GM12878 (cell line): ENCODE measurements around the gene N4BP2.

Experiments used
- CREM ChIP-seq: IDR thresholded peaks from 2 replicates; pipeline ENCODE4 v1.6.1; 2014; ENCODE audit warnings: antibody characterized with exemption, low read depth
- CTCF ChIP-seq, 3 experiments: IDR thresholded peaks in 2 of 3; conservative IDR thresholded peaks in 1 of 3; 2 replicates each; pipeline ENCODE4 v1.5.1; 2011; ENCODE audit warnings: low read depth in 3 of 3, low read length in 3 of 3, mild to moderate bottlenecking in 3 of 3, control low read depth in 2 of 3, moderate library complexity in 2 of 3, inconsistent platforms in 1 of 3, mixed read lengths in 1 of 3; ENCODE audit not compliant: control insufficient read depth in 2 of 3, insufficient read depth in 1 of 3; ENCODE audit errors: extremely low read depth in 1 of 3
- E4F1 ChIP-seq: fragments of 450-650 bp; IDR thresholded peaks from 2 replicates; pipeline ENCODE4 v1.6.1; 2018; ENCODE audit warnings: borderline replicate concordance, mild to moderate bottlenecking; ENCODE audit not compliant: partially characterized antibody
- KDM1A ChIP-seq: fragments of 200-600 bp; sonication (generic); IDR thresholded peaks from 2 replicates; pipeline ENCODE4 v1.6.1; 2016; ENCODE audit warnings: borderline replicate concordance
- POLR2A ChIP-seq: IDR thresholded peaks from 2 replicates; pipeline ENCODE4 v1.6.1; 2011; ENCODE audit warnings: low read depth, mild to moderate bottlenecking, low read length
- POLR2AphosphoS5 ChIP-seq: IDR thresholded peaks from 2 replicates; pipeline ENCODE4 v1.6.1; 2011; ENCODE audit warnings: mild to moderate bottlenecking, low read length, inconsistent platforms
- TAF1 ChIP-seq: IDR thresholded peaks from 2 replicates; pipeline ENCODE4 v1.6.1; 2011; ENCODE audit warnings: mild to moderate bottlenecking, low read depth, low read length, borderline replicate concordance
- USF2 ChIP-seq: IDR thresholded peaks from 2 replicates; pipeline ENCODE4 v1.6.1; 2011; ENCODE audit warnings: low read depth, low read length, improper control_type of control experiment, borderline replicate concordance
- ZNF274 ChIP-seq: IDR thresholded peaks from one replicate; pipeline ENCODE4 v1.8.0; 2011; ENCODE audit not compliant: insufficient read length, insufficient read depth
- TF ChIP-seq, protein P1 (sequence below): IDR thresholded peaks from 2 replicates; pipeline ENCODE4 v1.6.1; 2012; ENCODE audit warnings: low read depth, low read length, improper control_type of control experiment
- TF ChIP-seq, protein P2 (sequence below): fragments of 450-650 bp; IDR thresholded peaks from 2 replicates; pipeline ENCODE4 v1.6.1; 2017; ENCODE audit warnings: mild to moderate bottlenecking, low read depth, inconsistent platforms; ENCODE audit not compliant: poor library complexity, severe bottlenecking

- no peak for TF ChIP-seq TAF1
- no peak for TF ChIP-seq POLR2A
- TF ChIP-seq, protein P1, sequence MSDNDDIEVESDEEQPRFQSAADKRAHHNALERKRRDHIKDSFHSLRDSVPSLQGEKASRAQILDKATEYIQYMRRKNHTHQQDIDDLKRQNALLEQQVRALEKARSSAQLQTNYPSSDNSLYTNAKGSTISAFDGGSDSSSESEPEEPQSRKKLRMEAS: no peak
- no peak for TF ChIP-seq KDM1A
- 0 out of 2 replicates have a peak, but pooled peaks have one; percentile 37 for TF ChIP-seq POLR2AphosphoS5
- TF ChIP-seq CTCF (IDR thresholded peaks at IDR 0.05 in 2 of 3, conservative IDR thresholded peaks at IDR 0.05 in 1 of 3; ENCODE audit: control insufficient read depth in 2 of 3, extremely low read depth in 1 of 3, insufficient read depth in 1 of 3, low read depth in 3 of 3, low read length in 3 of 3): no peak
- TF ChIP-seq CREM: no peak
- TF ChIP-seq USF2: no peak
- TF ChIP-seq ZNF274: no peak
- no peak for TF ChIP-seq E4F1
- TF ChIP-seq, protein P2, sequence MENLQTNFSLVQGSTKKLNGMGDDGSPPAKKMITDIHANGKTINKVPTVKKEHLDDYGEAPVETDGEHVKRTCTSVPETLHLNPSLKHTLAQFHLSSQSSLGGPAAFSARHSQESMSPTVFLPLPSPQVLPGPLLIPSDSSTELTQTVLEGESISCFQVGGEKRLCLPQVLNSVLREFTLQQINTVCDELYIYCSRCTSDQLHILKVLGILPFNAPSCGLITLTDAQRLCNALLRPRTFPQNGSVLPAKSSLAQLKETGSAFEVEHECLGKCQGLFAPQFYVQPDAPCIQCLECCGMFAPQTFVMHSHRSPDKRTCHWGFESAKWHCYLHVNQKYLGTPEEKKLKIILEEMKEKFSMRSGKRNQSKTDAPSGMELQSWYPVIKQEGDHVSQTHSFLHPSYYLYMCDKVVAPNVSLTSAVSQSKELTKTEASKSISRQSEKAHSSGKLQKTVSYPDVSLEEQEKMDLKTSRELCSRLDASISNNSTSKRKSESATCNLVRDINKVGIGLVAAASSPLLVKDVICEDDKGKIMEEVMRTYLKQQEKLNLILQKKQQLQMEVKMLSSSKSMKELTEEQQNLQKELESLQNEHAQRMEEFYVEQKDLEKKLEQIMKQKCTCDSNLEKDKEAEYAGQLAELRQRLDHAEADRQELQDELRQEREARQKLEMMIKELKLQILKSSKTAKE: no peak
Measured at GRCh38 chr4:40193578-40193977, 136.9 kb downstream of the N4BP2 start.
